T-helper 2 cell treated with Interferon-gamma antibody and Interleukin-4, amounts not matched to agents 100 ng/mL and 5 ng/mL, for 36 hours (primary cell): ENCODE results near the gene SHISA6. TPM values are rescaled to one million over a fixed set of nuclear protein-coding genes. Genes with fewer than 3 reads are reported as not detected.

Experiments
- intact Hi-C: fragments of 100-400 bp; cut with micrococcal nuclease; formaldehyde crosslinking; loops from one replicate; pipeline ENCODE4 v1.15.1; 2023
- total RNA-seq: library from RNA; stranded (reverse); gene quantifications from 2 replicates; pipeline ENCODE4 v1.2.3, GENCODE V29; 2022

Gene SHISA6
- total RNA-seq, 1 donor from 2014 or later, result not detected

DNA sequence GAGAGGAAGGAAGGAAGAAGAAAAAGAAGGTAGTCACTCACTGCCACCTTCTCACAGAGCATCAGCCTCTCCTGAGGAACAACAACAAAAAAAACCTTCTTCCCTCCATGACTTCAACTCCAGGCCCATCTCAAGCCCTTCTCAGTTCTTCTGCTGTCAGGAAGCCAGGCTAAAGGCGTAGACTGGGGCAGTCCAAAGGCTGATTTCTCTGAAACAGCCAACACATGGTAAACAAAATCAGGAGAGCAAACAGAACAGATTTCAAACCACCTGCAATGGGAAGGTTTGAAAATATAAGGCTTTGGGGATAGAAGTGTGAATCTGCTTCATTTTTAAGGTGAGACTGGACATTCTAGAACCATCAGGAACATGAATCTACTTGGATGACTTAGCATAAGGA, 200.0 kb downstream of the SHISA6 start:
- intact Hi-C loops, result no loop called here

DNA sequence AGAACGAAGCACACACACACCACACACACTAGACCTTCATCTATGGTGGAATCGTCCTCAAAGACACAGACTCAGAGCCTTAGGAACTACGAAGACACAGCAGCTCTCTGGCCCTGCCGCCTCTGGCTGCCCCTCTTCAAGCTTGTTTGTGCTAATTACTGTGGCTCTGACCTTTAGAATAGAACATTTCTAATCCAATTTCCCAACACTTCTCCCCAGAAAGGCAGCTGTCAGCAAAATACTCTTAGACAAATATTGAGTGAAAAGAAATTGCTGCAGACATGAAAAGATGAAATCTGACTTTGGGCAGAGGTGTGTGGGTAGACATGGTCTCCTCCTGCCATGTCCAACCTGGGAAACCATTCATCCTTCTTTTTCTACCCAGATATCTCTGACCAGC, 205.3 kb downstream of the SHISA6 start:
- intact Hi-C loops, result no loop called here

DNA sequence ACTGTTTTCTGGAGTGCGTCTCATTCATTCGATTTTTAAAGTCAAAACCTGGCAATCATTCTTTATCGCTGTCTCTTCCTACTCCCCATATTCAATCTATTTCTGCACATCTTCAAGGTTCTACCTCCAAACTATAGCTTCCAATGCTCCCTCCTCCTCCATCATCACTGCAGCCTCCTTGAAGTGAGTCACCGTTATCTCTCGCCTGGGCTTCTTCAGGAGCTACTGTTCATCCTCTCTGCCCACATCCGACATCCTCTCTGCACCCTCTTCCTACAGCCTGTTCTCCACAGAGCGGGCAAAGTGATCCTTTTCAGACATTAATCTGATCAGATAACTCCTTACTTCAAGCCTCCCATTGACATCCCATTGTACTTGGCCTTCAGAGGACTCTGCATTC, 213.1 kb downstream of the SHISA6 start:
- intact Hi-C loops, result no loop called here

DNA sequence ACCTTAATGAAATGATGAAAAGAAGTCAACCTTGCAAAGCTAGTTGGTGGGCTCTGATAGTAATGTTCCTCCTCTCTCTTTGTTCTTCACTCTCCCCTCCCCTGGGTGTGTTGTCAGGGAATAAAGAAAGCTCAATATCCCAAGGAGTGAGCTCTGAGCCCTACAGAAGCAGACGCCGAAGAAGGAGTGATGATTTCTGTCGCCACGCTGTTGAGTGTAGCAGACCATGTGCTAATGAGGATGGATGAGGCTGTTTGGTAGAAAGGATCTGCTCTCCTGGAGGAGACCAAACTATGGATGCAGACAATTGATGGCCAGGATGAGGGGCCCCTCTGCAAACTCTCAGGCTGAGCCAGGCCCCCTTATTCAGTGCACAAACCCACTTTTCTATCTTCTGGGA, 217.3 kb downstream of the SHISA6 start:
- intact Hi-C loops, result no loop called here

DNA sequence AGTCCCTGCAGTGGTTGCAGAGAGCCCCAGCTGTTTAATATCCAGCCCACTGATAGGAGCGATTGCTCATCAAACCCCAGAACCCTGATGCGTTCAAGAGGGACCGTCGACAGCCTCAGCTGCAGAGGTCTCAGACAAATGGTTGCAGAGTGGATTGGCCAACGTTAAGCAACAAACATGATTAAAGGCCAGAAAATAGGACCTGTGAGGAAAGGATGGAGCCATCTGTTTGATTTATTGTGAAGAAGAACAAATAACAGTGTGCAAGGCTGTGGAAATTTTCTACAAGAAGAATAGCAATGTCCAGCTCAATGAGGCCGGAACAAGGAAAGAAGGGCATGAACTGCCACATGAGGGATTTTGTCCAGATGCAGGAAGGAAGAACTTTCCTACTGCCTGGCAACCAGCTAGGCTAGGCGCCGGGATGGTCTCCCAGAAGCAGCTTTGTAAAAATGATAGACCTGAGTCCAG, 218.9 kb downstream of the SHISA6 start:
- intact Hi-C loops, result no loop called here

DNA sequence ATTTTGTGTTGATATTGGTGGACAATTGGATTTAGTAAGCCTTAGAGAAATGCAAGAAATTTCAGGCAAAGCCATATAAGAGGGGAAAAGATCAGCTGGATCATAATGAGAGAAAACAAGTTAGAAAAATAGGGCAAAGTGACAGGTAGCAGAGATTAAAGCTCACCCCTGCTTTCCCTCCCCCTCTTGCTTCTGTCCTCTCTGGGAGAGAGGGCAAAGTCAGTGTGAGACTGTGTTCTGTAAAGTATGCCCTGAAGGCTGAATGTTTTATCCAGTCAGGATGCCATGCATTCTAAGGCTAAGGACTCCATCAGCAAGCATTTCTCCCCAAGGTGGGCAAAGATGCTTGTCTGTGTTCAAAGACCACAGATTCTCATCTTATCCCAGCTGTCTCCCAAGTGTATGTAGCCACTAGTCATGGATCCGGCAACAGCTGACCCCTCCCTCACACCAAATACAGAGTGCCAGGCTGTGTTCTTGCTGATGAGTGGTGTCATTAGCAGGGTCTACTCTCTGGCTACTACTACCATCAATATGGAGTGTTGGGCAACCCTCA, 221.1 kb downstream of the SHISA6 start:
- intact Hi-C loops, result no loop called here

DNA sequence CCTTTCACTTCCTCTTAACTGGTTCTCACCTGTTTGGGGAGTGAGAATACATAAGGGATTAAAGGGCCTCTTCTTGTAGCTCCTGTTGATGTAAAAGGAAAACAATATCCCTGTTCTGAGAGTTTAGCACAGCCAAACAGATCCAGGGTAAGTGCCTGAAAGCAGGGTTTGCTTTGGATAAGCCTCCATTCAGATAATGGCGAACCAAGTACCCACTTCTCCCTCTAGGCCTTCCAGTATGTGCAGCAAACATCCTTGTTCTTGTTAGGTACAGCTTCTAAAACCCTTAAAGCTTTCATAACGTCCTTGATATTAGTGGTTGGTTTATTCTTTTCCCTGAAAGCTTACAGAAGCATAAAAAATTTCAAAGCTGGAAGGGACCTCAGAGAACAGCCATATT, 226.6 kb downstream of the SHISA6 start:
- intact Hi-C loops, result no loop called here

DNA sequence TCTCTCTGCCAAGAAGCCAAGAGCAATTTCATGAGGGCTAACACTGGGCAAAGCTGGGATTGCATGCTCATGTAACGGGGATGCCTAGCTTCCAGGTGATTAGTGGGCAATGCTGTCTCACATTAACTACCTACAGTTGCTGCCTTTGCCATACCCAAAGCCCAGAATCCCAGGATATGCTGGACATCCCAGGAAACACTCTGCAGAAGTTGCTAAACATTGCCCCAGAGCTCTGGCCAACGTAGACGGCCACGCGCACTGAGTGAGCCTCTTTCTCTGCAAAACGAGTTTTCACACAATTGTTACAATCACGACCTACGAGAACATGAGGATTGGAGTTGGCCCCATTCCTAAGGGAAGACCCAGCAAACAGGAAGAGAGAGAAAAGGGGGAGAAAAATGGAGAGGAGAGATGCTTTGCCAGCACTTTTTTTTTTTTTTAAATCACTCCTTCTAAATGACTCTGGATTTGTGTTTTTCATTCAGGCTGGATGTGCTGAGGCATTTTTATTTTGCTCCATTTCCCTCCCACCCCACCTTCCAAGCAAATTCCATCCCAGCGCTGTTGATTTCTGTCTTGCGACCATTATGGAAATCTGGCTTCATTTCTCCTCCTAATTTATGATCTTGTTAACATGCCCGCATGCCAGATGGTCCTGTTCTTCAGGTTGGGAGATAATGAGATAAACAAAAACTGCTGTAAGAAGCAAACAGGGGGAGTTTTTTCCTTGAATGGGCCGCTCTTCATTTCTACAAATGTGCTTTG, 244.5 kb downstream of the SHISA6 start:
- intact Hi-C loops, result no loop called here

DNA sequence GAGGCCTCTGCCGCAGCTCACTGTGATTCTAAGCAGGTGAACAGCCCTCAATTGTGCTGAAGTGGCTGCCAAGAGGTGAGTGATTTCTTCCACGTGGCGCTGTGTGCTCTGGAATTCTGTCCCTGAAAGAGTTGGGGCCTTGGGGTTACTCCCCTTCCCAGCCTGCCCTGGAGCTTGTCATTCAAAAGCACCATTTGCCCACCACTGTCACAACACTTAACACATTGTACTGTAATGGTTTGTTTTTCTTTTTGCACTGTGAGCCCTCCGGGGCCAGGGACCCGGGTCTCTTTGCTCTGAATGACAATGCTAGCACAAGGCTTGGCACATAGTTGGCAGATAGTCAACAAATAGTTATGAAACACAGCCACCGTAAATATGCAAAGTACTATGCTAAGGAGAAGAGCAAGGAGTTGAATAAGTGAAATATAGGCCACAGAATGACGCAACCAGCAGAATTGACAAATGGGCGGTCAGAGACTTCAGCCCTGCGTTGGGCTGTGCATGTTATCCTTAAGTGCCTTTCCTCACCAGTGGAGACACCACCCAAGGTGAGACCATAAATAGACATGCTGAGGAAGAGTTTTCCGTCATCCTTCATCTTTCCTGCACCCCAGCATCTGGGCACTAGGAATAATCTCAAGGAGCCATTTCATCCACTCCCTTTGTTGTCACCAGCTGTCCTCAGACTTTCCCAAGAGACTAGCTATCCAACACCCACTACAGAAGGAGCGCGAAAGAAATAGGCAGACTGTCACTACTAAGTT, 245.3 kb downstream of the SHISA6 start:
- intact Hi-C loops, result no loop called here

DNA sequence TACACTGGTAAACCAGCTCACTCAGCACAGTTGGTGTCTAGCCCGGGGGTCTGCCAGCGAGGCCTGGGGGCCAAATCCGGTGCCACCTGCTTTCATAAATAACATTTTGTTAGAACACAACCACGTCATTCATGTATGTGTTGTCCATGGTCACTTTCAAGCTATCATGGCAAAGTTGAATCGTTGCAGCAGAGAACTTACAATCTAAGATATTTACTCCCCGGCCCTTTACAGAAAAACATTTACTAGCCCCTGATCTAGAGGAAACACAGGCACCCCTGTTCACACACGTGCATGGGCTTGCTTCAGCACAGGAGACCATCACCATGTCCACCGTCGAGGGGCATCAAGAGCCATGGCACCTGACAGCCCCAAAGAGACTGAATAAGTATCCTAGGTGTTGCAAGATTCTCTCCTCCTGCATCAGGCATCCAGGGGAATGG, 245.9 kb downstream of the SHISA6 start:
- intact Hi-C loops, result no loop called here

DNA sequence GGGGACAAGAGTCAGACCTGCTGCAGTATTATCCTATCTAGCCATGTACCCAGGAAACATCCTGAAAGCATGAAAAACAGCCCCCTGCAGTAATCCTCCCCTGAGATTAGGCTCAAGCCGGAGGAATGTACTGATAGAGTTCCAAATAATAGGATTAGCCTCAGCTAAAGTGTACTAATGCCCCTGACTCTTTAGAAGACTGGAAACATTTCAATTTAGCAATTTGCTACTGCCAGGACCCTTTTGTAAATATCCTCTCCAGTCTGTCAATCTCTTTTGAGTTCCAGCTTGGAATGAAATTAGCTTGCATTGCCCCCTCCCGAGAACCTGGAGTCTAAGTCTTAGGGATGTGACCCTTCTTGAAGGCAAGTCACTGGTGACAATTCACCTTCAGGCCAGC, 246.5 kb downstream of the SHISA6 start:
- intact Hi-C loops, result no loop called here

DNA sequence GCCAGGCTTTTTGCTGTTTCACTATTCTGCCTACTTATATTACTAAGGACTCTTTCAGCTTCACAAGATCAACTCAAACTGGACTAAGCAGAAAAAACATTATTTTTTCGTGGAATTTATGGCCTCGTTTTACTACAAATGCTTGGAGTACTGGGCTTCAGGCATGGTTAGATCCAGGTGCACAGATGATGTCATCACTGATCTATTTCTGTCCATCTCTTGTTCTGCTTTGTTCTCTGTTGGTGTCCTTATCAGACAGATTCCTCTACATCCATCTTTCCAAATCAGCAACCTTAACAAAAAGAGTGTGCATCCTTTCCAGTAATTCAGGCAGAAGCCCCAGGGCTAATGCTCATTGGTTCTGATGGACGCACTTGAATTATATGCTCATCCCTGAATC, 247.4 kb downstream of the SHISA6 start:
- intact Hi-C loops, result no loop called here

DNA sequence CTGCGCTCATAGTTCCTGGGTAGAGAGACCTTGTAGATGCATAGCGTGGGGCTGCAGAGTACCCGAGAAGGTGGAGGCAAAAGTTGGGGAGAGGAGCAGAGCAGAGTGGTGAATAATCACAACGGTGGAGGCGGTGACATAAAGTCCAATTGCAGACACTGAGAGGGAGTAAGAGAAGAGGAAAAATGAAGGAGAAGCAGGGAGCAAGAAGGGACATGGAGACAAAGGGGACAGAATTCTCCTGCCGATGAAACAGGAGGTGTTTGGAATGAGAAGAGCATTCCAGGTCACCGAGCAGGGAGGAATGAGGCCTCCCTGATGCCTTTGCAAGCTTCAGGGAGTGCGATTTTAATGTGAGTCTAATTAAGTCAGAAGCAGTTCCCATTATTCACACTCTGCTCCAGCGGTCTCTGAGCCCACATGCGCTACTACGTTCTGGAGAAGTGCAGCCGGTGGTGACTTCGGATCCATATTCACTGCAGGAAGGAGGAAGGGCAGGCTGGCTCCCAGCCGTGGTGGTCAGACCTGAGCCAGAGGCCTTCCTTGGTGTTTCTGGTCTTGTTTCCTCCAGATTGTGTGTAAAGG, 249.2 kb downstream of the SHISA6 start:
- intact Hi-C loops, result no loop called here

DNA sequence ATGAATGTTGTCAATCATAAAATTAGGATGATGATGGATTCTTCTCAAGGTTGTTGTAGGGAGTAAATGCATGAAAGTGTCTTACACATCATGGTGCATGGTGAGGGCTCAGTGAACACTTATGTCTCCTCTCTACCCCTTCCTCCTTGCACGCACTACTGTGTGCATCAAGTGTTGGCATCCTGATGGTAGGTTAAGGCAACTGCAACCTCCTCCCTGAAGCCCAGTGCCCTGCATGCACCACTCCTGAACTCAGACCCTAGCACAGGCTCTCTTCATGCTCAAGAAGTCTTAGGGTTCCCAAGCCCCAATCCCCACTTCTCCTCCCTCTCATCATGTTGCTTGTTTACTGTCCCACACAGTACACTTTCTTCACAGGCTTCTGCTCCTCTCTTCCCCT, 251.5 kb downstream of the SHISA6 start:
- intact Hi-C loops, result no loop called here

DNA sequence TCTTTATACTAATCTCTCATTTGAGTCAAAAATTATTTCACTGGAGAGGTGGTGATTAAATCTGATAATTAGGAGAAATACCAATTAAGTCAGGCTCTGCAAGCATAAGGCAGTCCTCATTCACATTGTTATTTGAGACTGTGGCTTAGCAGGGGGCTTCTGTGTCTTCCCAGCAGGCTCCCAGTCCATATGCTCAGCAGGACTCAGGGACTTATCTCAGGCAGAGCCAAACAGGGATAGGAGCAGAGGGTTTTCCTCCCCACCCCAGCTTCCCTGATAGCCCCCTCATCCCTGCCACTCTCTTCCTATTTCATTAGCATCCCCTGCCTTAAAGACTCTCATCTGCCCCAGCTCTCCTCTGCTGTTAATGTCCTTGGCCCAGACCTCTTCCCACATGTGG, 252.9 kb downstream of the SHISA6 start:
- intact Hi-C loops, result no loop called here

DNA sequence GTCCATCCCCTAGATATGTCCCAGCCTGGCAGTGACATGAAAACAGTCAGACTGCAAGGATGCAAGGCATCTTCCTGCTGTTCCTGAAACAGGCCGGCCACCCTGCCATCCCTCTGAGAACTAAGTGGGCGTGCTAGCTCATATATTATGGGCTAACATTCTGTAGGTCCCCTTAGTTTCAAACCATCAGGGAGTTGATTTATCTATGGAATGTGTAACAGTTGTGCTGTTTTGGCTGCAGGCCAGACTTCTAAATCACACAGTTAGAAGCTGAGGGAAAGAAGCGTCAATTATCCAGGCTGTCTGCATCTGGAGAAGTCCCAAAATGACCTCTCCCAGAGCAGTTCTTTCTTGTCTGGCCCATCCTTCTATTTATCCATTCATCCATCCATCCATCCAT, 254.6 kb downstream of the SHISA6 start:
- intact Hi-C loops, result no loop called here

DNA sequence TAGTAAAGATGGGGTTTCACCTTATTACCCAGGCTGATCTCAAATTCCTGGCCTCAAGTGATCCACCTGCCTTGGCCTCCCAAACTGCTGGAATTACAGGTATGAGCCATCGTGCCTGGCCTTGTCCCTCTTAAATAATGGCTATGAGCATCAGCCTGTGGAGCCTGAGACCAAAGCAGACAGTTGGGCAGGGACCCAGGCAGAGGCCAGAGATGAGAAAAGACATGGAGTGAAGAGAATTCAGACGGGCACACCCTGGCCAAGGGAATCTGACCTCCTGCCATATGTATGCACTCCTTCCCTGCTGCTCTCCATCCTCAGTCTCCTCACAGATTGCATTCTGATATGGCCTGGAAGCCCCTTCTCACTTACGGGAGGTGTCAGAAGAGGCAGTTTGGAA, 258.9 kb downstream of the SHISA6 start:
- intact Hi-C loops, result no loop called here

DNA sequence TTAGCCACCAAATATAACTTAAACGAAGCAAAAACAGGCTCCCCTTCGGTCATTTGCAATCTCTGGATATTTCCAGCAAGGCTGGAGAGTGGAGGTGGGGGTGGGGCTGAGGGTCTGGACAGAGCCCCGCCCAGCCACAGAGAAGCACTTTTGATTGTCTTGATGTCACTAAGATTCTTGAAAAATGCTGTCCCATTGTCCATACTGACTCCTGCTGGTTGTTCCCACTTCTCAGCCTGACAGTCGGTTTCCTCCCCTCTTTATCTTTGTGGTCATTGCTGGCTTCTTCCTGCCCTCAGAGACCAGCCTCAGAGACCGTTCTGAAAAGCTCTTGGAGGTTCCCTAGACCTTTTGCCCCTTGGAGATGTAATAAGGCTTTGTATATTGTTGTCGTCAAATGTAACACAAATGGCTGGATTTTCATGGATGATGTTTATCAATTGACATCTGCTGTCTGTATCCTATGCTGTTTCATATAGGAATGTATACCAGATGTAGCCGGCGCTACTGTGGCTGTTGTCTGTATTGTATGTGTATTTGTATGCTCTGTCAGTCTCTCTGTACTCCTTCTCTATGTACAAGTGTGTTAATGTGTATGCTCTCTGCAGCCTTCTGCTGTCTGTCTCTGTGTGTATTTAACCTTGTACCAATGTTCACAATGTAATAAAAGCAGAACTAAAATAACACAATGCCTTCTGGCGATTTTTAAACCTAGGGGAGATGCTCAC, 262.5 kb downstream of the SHISA6 start:
- intact Hi-C loops, result no loop called here

DNA sequence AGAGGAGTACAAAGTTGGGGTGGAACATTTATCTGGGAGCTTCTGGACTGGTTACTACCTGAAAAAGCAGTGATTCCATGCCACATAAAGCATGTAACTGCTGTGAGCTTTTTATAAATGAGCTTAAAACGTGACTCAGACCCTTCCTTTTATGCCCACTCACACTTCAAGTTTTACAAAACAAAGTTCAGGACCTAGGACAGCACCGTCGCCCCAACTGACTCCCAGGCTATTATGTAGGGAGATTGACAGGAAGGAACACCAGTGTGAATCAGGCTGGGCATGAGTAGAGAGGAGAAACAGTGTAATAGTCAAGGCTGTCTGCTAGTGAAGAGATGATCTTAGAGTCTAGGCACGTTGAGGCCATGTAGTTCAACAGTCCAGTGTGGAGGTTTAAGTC, 265.6 kb downstream of the SHISA6 start:
- intact Hi-C loops, result no loop called here

DNA sequence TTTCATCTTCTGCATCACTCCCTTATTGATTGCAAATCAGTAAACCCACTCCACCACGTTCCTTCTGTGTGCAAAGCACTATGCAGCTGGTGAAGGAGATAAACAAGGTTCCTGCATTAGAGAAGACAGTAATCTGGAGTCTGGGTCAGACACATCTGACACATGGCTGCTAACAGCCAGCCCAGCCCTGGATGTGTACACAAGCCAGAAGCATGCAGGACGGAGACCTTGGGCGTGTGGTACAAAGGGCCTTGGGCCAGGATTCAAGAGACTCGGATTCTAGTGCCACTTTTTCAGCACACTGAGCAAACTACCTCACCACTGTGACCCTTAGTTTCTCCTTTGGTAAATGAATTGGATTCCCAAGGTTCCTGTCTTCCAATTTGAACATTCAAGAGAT, 270.7 kb downstream of the SHISA6 start:
- intact Hi-C loops, result no loop called here

DNA sequence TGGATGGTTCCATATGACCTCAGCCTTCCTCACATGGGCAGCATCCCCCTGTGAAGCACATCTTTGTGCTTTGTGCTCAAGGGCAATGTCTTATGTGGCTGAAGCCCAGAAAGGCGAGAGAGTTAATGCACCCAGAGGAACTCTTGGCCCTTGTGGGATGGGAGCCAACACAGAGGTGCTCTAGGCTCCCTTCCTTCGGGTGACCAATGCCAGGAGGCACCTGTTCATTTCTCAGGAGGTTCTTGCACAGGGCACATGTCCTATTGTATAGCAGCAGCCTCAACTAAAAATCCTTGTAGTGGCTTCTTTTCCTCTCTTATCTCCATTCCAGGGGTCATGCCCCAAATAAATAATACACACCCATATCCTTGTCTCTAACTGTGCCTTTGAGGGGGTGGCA, 273.6 kb downstream of the SHISA6 start:
- intact Hi-C loops, result no loop called here
